Bone marrow (tissue), 2 donors: ENCODE results near the gene TFB1M.

Experiments
- DNase-seq, 2 donors: peaks; one replicate each; lab custom pipeline; 2025; lab: John Stamatoyannopoulos, UW

Gene TFB1M

DNA sequence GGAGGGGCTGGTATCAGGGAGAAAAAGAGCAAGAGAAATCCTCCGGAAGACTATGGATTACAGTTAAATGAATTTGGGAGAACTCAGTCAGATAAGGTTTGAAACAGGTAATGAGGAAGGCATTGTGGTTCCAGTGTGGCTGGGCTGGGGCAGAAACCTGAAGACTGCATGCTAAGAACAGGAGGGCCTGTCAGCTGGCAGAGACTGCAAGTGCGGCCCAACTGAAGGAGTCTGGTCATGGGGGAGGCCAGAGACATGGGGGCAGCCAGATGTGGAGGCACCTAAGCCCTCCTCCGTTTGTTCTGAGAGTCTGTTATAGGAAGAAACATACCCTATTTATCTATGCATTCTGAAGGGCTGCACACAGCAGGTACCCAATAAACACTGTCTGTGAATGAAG lies 16.6 kb downstream of the TFB1M start:
- DNase-seq, result no peak

DNA sequence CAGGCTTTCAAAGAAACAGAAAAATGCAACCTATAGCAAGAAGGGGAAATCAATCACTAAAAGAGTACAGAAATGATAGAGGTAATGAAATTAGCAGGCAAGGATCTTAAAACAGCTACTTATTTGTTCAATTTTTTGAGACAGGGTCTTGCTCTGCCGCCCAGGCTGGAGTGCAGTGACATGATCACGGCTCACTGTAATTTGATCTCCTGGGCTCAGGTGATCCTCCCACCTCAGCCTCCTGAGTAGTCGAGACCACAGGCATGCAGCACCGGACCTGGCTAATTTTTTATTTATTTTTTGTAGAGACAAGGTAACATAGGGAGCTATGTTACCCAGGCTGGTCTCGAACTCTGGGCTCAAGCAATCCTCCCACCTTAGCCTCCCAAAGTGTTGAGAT lies 21.6 kb downstream of the TFB1M start:
- no peak for DNase-seq

DNA sequence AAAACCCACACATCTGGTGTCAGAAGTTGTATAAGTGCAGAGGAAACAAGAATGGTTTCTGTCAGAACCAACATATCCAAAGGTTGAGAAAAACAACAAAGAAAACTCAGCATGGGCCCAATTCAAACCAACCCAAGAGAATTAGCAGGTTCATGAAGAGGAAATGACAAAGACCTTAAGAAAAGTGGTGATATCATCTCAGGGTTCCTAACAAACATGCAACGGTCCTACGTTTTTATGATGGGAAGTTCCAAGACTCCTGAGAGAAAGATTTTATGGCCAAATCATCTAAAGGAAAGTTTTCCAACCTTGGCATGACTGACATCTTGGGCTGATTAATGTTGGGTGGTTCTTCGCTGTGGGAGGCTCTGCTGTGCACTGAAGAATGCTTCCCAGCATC lies 23.0 kb downstream of the TFB1M start:
- DNase-seq, result no peak

DNA sequence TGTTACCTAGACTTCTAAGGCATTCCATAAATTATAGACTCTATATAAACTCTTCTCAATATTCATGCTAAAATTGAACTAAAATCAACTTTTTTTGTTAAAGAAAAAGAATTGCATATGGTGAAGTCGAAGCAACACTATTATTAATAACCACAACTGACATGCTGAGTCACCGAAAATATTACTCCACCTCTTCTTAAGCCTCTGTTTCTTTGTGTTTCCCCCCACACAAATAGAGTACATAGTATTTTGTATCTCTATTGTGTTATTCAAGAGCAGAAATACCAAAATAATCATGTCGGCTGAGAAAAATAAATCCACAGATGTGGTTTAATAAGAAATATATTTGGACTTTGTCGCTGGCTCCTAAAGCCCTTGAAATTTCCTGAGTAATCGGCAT lies 23.8 kb downstream of the TFB1M start:
- DNase-seq, result no peak

DNA sequence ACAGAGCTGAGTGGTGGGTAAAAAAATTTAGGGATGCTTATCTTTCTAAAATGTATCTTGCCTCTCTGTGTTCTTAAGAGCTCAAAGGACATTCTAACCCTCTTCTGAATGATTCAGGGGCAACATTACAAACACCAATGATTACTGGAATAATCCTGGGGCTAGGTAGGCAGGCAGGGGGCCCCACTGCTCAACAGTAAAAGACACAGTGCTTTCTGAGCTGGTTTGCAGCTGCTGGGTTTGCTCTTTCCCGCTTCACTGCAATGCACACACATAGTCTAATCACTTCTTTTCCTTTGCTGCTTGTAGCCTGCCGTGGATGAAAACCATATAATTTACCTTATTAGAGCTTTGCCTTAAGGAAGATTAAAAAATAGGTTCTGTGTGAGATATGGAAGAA lies 26.5 kb downstream of the TFB1M start:
- DNase-seq, result no peak

DNA sequence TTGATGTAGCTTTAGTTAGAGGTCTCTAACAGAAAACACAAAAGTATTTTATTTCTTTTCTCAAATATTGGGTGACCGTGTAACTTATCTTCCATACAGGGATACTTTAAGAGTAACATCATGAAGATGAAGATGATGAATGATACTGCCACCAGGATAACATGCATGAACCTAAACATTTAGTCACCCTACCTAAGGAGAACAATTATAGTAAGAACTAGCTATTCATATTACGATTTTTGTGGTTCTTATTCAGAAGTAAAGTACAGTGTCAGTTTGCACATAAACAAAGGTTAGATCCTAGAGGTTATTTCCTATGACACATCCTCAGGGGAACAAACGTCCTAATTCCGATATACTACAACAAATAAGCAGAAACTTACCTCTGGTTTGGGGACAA lies 29.5 kb downstream of the TFB1M start:
- DNase-seq, result no peak

DNA sequence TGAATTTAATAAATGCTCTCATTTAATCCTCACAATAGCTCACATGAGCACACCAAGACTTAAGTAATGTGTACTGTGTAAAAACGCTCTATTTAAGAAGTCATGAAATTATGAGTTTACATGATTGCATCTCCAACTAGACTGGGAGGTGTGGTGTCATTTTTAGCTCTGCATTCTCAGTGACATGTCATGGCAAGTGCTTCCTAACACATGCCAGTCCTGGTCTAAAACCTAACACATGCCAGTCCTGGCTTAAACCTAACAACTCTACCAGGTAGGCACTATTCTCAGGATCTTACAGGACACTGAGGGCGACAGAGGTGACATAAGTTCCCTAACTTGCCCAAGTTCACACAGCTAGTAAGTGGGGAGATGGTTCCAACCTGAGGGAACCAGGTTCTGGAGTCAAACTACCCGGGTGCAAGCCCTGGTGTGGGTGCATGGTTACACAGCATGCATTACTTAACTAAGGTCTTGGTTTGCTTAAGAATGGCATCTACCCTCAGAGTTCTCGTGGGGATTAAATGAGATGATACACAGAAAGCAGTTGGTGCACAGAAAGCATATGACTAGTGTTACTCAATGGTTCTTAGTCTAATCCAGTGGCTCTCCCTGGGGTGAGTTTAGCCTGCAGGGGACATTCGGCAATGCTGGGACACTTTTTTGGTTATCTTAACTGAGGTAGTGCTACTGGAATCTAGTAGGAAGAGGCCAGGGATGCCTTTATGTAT lies 35.8 kb downstream of the TFB1M start:
- DNase-seq, result no peak

DNA sequence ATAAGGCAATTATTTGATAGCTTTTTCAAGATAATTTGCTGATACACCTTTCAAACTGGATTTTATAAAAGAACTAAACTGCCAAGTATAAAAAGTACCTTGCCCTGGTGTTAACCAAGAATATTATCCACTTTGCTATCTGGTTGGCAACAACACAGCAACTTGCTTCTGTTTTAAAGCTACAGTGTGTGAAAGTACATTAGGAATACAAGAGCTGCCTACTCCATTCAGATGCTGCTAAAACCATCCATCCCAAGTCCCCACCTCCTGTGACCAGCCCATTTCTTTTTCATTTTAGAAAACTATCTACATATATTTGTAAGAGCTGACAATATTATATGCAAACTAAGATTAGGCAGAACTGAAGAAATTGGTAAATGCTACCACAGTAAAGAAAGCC lies 37.6 kb downstream of the TFB1M start:
- DNase-seq, result no peak

DNA sequence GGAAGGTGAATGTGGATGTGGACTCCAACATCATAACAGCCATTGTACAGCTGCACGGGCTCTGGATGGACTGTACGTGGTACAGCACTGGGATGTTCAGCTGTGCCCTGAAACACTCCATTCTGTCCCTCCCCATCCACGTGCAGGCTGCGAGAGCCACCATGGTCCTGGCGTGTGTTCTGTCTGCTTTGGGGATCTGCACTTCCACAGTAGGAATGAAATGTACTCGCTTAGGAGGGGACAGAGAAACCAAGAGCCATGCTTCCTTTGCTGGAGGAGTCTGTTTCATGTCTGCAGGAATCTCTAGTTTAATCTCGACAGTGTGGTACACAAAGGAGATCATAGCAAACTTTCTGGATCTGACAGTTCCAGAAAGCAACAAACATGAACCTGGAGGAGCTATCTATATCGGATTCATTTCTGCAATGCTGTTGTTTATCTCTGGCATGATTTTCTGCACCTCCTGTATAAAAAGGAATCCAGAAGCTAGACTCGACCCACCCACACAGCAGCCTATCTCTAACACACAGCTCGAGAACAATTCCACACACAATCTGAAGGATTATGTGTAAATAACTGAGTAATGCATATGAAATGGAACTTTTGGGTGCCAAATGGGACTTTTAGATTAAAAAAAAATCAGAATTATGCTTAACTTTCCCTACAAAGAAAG lies 38.3 kb downstream of the TFB1M start:
- DNase-seq, result no peak

DNA sequence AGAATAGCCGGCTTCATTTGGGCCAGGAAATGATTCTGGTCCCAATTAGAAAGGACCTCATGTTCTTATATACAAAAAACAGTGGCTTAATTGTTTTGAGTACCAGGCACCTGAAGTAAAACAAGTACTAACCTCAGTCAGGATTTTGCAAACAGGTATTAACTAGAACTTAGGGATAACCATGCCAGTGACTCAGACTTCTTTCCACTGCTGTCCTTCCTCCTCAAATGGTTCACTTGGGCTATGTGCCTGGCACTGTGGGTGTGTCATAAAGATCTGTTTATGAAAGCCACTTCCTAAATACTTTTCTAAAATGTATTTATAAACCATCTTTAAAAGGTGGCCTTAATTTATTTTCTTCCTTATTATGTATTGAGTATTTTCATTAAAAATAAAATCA lies 39.8 kb downstream of the TFB1M start:
- no peak for DNase-seq

DNA sequence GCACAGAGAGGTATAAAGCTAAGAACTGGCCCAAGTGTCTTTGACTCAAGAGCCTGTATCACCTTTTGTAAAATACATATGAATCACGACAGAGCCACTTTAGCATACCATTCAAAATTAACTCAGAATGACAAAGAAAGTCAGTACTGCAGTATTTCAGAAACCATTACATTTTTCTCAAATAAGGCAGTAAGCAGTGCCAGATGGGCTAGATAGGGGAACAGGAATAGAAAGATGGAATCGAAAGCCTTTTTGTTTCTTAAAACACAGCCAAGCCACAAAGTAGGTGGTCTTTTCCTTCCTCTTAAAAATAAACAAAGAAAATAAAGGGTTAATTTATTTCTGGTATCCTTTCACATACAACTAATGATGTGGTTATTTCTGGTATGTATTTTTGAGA lies 40.2 kb downstream of the TFB1M start:
- DNase-seq, result no peak

DNA sequence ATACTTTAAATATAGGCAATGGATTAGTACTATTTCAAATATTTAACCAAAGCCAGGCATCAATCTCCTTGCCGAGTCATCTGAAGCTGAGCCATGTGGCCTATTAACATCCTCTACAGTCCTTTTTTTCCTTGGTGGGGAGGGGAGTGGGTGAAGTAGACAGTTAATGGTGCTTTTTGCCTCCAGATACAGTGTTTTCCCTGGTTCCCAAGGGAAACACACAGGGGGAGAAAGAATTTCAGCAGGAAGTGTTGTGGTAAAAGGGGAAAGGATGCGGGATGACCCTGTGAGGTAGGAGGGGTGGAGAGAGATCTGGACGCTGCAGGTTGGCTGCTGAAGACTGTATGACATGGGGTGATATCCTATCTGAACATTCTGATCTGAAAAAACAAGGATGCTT lies 40.9 kb downstream of the TFB1M start:
- no peak for DNase-seq

DNA sequence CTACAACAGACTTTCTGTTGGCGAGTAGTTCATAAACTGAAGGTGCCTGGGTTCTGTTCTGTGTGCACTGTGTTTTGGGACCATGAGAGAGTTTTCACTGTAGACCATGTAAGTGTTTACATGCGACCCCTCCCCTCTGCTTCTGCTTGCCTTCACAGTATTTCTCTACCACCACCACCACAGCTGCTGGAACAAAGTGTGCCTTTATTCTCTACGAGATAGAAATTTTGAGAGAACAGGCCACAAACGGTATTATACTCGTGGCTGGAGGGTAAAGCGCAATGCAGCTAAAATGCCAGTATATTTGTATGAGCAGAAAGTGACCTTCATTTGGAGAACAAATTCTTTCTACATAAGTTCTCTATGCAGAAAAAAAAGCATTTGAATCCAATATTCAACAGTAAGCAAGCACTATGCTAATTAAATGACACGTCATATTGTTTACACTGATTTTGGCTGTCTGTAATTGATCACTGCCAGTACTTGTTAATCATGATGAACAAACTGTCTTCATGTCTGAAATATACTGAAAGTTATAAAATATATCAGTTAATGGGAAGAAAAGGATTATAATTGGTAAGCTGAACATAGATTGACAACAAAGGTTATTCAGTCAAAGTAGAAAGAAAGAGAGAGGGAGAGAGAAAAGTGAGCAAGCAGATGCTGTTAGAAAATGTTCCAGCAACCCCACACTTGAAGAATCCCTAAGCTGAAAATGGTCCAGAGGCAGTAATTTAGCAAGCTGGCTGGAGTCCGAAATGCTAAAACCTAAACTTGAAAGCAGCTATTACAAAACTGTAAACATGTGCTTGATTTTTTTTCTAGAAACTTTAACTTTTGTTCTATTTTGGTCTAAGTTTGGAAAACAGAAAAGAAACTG lies 41.7 kb downstream of the TFB1M start:
- DNase-seq, result no peak

DNA sequence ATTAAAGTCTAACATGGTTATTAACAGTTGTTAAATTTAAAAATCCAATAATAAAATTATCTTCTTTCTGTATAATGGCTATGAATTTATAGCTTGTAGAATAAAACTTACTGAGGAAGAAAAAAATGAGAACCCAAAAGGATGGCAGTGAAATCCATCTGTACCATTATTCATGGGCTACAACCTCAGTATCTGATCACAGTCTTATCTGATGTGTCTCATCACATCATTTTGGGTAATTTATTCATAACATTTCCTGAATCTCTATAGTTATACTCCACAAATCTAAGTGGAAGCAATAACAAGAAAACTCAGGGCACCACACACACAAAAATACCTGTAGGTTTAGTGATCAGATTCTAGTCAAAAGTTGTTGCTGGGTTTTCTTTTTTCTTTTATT lies 43.1 kb downstream of the TFB1M start:
- no peak for DNase-seq

DNA sequence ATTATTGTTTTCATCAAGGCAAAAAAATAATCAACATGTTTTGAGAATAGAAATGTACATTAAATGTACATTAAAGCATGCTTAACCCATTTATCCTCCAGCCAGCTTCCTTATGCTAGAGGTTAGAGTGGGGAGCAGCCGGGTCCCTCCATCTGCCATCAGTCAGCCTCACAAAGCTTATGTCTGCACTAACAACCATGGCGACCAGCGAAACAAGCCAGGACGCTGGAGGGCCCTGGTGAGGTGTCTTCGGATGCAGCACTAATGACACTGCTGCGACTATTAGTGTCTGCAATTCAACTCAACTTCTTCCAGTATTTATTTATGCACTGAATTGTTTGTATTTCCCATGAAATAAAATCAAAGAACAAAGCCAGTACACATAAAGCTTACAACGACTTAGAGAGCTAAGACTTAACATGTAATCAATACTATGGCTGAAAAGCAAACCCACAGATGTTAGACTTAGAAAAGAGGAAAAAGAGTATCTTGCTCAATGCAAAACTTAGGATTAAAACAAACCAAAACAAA lies 43.7 kb downstream of the TFB1M start:
- DNase-seq, result no peak

DNA sequence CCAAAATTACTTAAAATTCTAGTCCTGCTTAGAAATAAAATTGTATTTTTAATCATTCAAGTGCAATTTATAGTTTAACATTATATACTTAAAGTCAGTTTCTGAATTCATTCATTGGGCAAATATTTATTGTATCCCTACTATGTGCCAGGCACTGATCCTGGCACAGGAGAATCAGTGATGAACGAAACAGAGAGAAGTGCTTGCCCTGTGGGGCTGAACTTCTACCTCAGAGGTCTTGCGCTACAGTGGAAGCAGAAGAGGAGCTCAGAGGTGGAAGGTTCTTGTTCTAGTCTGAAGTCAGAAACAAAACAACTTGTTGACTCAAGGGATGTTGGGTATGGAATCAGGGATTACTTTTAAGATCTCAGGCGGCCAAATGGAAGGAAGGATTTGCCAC lies 44.5 kb downstream of the TFB1M start:
- DNase-seq, result no peak

DNA sequence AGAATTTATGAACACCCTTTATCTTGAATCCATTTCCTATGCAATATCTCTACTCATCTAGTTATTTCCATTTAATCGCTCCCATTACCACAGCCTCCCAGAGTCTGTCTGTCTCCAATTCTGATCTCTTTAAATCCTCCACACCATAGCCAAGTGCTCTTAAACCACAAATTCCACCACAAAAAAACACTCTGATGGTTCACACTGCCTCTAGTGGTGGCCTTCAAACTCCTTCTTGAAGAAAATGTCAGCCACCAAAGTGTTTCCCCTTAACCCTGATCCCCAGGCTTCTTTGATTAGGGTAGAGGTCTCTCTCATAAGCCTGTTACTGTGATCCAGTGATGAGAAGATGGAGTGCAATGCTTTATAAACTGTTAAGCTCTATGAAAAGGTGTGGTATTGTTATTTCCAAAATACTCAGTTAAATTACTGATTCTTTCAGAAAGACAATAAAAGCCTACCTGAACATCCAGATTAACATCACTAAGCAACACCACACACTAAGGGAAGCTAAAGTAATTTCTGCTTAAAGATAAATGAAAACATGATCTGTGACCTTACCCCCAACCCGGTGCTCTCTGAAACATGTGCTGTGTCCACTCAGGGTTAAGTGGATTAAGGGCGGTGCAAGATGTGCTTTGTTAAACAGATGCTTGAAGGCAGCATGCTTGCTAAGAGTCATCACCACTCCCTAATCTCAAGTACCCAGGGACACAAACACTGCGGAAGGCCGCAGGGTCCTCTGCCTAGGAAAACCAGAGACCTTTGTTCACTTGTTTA lies 46.0 kb downstream of the TFB1M start:
- peak in 1 of 2 donors; percentile 3 for DNase-seq

DNA sequence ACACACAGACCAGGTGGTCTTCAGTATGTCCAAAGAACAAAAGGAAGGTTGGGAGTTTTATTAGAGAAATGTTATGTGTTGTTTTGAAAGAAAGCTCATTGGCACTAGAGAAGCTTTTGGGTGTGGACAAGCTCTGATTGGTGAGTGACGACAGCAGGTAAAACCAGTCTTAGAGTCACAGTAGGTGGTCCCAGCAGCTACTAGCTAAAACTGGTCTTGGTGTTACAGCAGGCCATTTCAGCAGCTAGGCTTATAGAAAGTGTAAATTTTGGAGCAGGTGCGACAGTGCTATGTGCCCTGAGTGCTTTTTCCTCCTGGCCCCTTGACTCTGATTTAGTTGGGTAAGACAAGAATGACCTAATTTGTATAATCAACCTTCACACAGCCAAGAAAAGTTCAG lies 46.9 kb downstream of the TFB1M start:
- DNase-seq, result no peak

DNA sequence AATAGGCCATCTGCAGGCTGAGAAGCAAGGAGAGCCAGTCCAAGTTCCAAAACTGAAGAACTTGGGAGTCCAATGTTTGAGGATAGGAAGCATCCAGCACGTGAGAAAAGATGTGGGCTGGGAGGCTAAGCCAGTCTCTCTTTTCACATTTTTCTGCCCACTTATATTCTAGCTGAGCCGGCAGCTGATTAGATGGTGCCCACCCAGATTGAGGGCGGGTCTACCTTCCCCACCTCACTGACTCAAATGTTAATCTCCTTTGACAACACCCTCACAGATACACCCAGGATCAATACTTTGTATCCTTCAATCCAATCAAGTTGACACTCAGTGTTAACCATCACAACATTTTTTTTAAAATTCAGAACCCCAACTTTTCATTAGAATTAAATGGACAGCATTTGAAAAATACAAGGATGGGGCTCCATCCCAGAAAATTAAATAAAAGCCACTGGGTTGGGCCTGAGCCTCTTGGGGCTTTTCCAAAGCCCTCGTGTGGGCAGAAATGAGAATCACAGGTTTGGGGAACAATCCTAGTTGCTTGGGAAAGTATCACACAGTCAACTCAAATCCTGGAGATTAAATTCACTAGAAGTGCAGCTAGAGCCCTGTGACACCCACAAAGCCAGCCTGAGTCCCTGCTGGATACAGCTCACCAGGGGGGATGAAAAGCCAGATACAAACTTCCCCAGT lies 48.3 kb downstream of the TFB1M start:
- DNase-seq, result no peak

DNA sequence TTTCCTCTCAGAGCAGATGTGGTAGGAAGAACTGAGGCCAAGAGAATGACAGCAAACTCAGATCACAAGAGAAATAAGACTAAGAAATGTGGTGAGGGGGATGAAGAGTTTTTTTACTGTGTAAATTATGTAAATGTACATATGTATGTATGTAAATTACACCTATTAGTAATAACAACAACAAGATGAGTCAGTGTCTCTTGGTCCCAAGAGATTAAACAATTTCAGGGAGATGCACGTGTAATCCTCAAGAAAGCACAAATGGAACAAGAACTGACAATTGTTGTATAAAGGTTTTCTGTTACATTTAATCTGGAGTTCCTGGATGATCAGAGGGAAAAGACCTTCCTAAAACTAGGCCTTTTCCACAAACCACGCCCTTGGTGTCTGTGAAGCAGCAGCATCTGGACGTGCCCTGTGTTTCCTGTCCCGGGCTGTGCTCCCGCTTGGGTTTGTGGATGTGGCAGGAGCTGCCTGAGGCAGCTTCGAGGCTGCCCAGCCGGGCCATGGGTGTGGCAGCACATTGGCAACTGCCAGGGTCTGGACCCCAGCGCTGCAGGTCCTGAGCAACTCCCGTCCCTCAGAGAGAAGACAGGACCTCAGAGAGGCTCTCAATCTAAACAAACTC lies 49.5 kb downstream of the TFB1M start:
- DNase-seq, result no peak
